ENCODE measurements around the gene CHRM1.
A peak's percentile ranks its signal among the peaks of the same experiment; 100 is the strongest.

CHRM1 gene

DNA sequence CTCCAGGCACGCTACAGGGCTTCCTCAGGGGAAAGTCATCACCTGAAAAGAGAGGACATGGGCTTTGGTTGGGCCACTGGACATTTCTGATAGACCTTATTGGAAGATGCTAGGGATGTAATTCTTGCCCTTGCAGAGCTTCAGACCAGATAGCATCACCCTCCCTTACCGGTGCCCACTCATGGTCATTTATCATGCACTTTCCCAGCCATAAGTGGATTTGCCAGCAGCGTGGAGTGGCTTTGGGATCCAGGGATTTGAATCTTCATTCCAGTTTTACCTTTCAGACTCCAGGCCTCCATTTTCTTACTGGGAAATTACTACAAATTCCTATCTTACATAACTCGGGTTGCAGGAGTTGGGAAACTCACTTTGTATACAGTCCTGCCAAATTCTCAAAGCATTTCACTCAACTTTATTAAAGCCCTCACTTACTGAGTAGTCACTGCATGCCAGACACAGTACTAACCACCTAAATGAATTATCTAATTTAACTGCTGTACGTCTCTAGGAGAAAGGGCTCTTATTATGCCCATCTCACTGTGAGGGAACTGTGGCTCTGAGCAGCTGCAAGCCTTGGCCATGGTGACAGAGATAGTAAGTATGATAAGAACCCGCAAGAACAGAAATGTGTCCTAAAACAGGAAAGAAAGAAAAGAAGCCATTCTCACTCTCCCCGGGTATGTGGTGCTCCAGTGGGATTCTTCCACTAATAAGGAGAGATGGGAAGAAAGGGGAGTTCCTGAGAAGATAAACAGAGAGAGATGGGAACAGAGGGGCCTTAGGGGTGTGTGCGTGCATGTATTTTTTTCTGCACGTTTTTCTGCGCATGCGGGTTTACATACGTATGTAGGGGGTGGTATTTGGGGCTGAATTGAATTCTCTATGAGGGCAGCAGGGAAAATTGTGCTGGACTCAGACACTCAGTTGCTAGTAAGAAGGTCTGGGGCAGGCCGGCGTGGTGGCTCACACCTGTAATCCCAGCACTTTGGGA lies 9.7 kb downstream of the CHRM1 start:
- H3K4me3 ChIP-seq (ENCODE audit: low read depth, low read length), result no peak overlapping the region
- TF ChIP-seq, protein P1, sequence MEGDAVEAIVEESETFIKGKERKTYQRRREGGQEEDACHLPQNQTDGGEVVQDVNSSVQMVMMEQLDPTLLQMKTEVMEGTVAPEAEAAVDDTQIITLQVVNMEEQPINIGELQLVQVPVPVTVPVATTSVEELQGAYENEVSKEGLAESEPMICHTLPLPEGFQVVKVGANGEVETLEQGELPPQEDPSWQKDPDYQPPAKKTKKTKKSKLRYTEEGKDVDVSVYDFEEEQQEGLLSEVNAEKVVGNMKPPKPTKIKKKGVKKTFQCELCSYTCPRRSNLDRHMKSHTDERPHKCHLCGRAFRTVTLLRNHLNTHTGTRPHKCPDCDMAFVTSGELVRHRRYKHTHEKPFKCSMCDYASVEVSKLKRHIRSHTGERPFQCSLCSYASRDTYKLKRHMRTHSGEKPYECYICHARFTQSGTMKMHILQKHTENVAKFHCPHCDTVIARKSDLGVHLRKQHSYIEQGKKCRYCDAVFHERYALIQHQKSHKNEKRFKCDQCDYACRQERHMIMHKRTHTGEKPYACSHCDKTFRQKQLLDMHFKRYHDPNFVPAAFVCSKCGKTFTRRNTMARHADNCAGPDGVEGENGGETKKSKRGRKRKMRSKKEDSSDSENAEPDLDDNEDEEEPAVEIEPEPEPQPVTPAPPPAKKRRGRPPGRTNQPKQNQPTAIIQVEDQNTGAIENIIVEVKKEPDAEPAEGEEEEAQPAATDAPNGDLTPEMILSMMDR (IDR thresholded peaks at IDR 0.05; ENCODE audit: borderline replicate concordance, insufficient read depth, low read depth, low read length), result no peak

DNA sequence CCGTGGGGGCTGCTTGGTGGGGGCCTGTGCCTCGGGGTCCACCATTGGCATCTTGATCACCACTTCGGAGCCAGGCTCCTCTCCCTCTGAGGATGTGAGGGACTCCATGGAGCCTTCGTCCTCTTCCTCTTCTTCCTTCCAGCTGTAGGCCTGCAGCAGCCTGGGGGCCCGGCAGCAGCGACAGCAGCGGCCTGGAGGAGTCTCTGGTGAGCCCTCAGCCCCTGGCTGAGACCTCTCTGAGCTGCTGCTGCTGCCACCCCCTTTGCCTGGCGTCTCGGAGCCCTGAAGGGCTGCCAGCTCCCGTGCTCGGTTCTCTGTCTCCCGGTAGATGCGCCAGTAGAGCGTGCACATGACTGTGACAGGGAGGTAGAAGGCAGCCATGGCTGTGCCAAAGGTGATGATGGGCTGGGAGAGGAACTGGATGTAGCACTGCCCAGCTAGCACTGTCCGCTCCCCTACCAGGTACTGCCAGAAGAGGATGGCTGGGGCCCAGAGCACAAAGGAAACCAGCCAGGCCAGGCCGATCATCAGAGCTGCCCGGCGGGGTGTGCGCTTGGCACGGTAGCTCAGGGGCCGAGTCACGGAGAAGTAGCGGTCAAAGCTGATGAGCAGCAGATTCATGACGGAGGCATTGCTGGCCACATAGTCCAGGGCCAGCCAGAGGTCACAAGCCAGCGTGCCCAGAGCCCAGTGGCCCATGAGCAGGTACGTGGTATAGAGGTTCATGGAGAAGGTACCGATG lies 10.9 kb downstream of the CHRM1 start:
- TF ChIP-seq, protein P1 (IDR thresholded peaks at IDR 0.05; ENCODE audit: borderline replicate concordance, insufficient read depth, low read depth, low read length), result no peak
- no peak overlapping the region for H3K4me3 ChIP-seq (ENCODE audit: low read depth, low read length)

DNA sequence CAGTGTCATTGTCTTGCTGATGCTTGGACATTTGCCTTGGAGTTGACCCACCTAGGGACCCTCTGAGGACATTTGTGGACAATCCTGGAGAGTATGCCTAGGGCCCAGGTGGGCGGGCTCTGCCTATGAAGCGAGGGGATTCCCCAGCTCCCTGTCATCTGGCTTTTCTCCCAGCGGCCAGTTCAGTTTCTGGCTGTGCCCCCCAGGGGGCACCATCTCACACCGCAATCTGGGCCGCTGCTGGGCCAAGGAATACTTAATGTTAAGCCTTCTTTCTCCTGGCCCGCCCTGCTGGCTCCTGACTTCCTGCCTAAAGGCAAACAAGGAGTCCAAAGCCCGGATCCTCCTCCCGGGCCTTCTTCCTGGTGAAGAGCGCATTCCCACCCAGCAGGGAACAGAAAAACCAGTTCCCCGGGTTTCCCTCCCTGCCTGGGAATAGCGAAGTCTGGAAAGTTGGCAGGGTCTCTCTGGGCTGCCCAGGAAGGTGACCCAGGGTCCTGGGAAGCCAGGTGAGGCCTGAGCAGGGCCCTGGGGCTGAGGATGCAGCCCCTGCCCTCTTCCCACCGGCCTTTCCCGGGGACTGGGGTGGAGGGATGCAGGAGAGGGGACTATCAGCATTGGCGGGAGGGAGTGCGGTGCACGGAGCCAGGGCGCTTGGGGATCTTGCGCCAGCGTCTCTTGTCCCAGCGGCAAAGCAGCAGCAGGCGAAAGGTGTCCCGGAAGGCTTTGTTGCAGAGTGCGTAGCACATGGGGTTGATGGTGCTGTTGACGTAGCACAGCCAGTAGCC lies 11.9 kb downstream of the CHRM1 start:
- H3K4me3 ChIP-seq (ENCODE audit: low read depth, low read length), result no peak overlapping the region
- TF ChIP-seq, protein P1 (IDR thresholded peaks at IDR 0.05; ENCODE audit: borderline replicate concordance, insufficient read depth, low read depth, low read length), result peak; percentile 55

DNA sequence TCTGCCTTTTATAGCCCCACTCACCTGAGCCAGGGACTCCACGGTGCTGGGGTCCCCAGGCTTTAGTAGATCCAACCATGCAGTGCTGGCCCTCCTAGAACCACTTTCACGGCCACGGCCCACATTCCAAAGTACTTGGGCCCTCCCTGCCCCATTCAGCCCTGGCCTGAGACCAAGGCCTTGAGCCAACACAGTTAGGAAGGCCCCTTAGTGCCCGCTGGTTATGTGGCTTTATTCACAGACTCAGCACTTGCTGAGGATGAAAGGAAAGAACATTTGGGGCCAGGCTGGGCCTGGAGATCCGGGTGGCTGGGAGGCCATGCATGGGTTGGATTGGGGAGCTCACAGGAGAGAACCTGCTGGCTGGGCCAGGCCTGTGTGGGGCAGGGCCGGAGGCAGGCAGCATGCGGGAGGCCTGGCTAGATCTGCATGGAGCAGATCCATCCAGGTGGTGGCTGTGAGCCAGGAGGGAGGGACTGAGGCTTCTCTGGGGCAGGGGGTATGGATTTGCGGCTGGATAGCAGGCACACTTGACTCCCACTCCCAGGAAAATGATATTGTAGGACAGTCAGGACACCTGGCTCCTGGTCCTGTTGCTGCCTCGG lies 12.6 kb downstream of the CHRM1 start:
- no peak overlapping the region for H3K4me3 ChIP-seq (ENCODE audit: low read depth, low read length)
- TF ChIP-seq, protein P1 (IDR thresholded peaks at IDR 0.05; ENCODE audit: borderline replicate concordance, insufficient read depth, low read depth, low read length), result no peak

DNA sequence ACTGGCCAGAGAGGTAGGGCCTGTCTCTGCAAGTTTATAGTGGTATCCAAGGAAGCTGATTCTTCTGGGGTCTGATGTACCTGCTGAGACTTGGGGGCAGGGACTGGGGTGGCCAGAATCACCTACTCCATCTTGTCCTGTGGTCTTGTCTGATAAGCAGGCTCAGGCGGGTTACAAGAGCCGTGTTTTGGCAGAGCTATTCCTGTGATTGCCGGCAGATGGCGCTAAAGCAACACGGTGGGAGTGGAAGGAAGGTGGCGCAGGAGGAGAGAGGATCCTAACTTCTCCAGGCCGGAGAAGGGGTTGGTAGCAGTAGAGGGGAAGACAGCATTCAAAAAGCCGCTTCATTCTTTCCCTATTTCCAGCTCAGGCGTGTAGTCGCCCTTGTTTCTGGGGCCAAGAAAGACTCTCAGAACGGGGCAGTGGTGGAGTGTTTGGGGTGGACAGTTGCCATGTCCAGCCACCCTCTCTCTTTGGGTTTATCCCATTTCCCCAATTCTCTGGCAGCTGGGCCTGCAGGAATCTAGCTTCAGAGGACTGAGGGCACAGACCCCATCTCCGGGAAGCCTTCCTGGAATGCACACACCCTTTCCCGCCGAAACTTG lies 15.1 kb downstream of the CHRM1 start:
- TF ChIP-seq, protein P1 (IDR thresholded peaks at IDR 0.05; ENCODE audit: borderline replicate concordance, insufficient read depth, low read depth, low read length), result peak; percentile 99
- no peak overlapping the region for H3K4me3 ChIP-seq (ENCODE audit: low read depth, low read length)

DNA sequence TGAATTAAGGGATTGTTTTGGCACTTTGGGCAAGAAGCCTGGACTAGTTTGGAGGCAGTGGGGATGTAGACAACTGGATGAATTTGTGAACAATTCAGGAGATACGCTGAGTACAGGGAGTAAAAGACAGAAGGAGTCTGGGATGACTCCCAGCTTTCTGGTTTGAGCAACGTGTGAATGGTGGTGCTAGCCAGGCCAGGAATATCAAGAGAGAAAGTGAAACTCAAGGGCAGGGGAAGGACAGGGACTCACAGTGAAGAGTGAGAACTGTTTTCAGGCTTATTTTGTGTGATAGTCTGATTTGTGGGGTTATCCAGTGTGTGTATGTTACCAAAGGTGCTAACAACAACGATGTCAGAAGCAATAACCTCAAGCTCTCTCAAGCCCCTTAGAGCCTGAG lies 15.9 kb downstream of the CHRM1 start:
- H3K4me3 ChIP-seq (ENCODE audit: low read depth, low read length), result no peak overlapping the region
- TF ChIP-seq, protein P1 (IDR thresholded peaks at IDR 0.05; ENCODE audit: borderline replicate concordance, insufficient read depth, low read depth, low read length), result no peak

All from GM12875 (cell line).